ENCODE measurements around the gene CIZ1. TPM values are rescaled to one million over a fixed set of nuclear protein-coding genes. Genes with fewer than 3 reads are reported as not detected.

CIZ1 gene
- total RNA-seq, 1 experiment from 2014 or later: 82.9 TPM

- no peak for DNase-seq (ENCODE audit: low read depth)
These were observed 1.4 kb upstream of the CIZ1 start for GRCh38 chr9:128192601-128193371.

GRCh38 chr9:128190516-128191405, 611 bp downstream of the CIZ1 start:
- no peak for DNase-seq (ENCODE audit: low read depth)

GRCh38 chr9:128190013-128190412, 1.4 kb downstream of the CIZ1 start:
- DNase-seq (ENCODE audit: low read depth): no peak

- no peak for DNase-seq (ENCODE audit: low read depth)
These were observed 3.2 kb downstream of the CIZ1 start for GRCh38 chr9:128188209-128188608.

GRCh38 chr9:128187361-128187760, 4.0 kb downstream of the CIZ1 start:
- DNase-seq (ENCODE audit: low read depth): no peak

GRCh38 chr9:128185979-128186965, 5.1 kb downstream of the CIZ1 start:
- no peak for DNase-seq (ENCODE audit: low read depth)

- DNase-seq (ENCODE audit: low read depth): no peak
These were observed 8.3 kb downstream of the CIZ1 start for GRCh38 chr9:128182893-128183588.

GRCh38 chr9:128181480-128181879, 9.9 kb downstream of the CIZ1 start:
- DNase-seq (ENCODE audit: low read depth): peak; percentile 23

- DNase-seq (ENCODE audit: low read depth): no peak
These were observed 10.9 kb downstream of the CIZ1 start for GRCh38 chr9:128180447-128180846.

GRCh38 chr9:128180001-128180400, 11.4 kb downstream of the CIZ1 start:
- no peak for DNase-seq (ENCODE audit: low read depth)

GRCh38 chr9:128178806-128179431, 12.5 kb downstream of the CIZ1 start:
- DNase-seq (ENCODE audit: low read depth): no peak

- DNase-seq (ENCODE audit: low read depth): no peak
These were observed 15.6 kb downstream of the CIZ1 start for GRCh38 chr9:128175726-128176125.

- DNase-seq (ENCODE audit: low read depth): no peak
These were observed 16.2 kb downstream of the CIZ1 start for GRCh38 chr9:128175102-128175563.

- no peak for DNase-seq (ENCODE audit: low read depth)
These were observed 17.3 kb downstream of the CIZ1 start for GRCh38 chr9:128174062-128174461.

- no peak for DNase-seq (ENCODE audit: low read depth)
These were observed 21.4 kb downstream of the CIZ1 start for GRCh38 chr9:128169925-128170324.

GRCh38 chr9:128169492-128169891, 21.9 kb downstream of the CIZ1 start:
- DNase-seq (ENCODE audit: low read depth): no peak

- no peak for DNase-seq (ENCODE audit: low read depth)
These were observed 22.6 kb downstream of the CIZ1 start for GRCh38 chr9:128168731-128169308.

- no peak for DNase-seq (ENCODE audit: low read depth)
These were observed 24.2 kb downstream of the CIZ1 start for GRCh38 chr9:128167209-128167608.

- DNase-seq (ENCODE audit: low read depth): no peak
These were observed 25.2 kb downstream of the CIZ1 start for GRCh38 chr9:128166169-128166568.

Measured in HT1080 (cell line).